ENCODE data around the gene ZNF492.
"Not testable (repeated sequence)": the region's sequence is repeated elsewhere in the genome, so short reads cannot be mapped to it uniquely, and the experiment has no call there.

Gene ZNF492

GRCh38 chr19:22617614-22618320 is 16.4 kb upstream of the ZNF492 start:
- DNase-seq: no peak

- no peak for DNase-seq
Observed at GRCh38 chr19:22619371-22619770, 14.8 kb upstream of the ZNF492 start.

DNA sequence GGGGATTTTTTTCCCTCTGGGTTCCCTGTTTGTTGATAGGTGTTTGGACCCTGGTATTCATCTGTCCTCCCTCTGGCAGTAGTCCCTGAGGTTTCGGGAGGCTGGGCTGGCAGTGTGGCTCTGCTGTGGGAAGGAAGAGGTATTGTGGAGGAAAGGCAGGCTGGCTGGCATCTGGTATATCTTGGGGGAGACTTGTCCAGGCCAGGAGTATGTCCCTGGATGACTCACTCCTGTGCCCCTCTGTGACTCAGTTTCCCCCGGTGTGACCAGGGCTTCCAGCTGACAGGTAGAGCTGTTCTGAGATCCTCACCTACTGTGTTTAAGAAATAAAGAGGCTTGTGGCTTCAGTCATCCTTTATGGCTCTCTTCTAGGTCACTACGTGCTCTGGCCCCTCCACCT is 14.2 kb upstream of the ZNF492 start:
- DNase-seq: no peak

- DNase-seq: no peak
Observed at GRCh38 chr19:22620401-22620800, 13.7 kb upstream of the ZNF492 start.

DNA sequence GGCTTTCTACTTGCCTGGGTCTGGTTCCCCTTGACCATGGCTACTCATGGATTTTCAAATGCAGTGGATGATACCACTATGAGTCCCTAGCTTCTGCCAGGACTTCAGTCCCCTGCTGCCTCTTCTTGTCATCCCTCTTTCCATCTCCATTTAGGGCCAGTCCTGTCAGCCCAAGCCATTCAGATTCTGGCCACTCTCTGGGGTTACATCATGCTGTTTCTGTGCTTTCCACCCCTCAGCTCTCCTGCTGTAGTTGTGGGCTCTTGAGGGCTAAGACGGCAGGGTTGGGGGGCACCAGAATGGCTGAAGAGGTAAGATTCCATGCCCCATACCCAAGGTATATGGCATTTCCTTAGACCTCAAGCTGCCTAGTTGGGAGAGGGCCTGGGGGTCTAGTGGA is 13.2 kb upstream of the ZNF492 start:
- no peak for DNase-seq

GRCh38 chr19:22622020-22622419 is 12.1 kb upstream of the ZNF492 start:
- DNase-seq: no peak

DNA sequence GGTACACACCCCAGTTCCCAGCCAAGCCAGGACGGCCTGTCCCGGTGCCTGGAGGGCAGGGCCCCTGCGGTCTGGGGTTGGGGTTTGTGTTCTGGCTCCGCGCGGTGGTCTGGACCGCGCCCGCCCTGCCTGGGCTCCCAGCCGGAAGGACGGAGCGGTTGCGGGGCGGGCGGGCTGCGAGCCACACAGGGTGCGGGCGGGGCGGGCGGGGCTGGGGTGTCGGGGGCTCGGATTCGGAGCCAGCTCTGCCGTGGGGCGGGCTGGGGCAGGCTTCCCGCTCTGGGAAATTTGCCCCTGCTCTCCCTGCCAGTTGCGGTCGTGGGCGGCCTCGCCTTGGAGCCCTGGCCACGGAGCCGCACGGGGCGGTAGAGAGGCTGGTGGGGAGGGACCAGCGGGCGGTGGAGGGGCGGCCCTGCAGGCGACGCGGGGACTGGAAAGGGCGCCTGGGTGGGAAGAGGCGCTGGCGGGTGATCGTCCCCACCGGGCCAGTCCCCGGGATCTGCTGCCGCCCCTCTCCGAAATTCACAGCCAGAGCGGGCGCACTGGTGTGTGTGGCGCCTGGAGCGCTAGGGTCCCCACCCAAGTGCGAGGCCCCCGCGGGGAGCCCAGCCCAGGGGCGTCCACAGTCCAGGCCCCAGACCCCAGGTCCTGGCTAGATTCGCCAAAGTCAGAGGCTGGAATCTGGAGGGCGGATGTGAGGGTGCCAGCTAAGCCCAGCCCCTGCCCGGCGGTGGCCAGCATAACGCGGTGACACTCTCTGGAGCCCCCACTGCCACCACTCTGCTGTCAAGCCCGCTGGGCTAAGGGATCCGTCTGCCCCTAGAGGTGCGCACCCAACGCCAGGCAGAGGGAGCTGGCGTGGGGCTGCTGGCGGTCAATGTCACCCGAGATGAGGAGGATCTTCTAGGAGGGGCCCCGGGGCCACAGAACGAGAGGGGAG is 11.0 kb upstream of the ZNF492 start:
- no peak for DNase-seq

GRCh38 chr19:22623841-22624221 is 10.3 kb upstream of the ZNF492 start:
- no peak for DNase-seq

DNA sequence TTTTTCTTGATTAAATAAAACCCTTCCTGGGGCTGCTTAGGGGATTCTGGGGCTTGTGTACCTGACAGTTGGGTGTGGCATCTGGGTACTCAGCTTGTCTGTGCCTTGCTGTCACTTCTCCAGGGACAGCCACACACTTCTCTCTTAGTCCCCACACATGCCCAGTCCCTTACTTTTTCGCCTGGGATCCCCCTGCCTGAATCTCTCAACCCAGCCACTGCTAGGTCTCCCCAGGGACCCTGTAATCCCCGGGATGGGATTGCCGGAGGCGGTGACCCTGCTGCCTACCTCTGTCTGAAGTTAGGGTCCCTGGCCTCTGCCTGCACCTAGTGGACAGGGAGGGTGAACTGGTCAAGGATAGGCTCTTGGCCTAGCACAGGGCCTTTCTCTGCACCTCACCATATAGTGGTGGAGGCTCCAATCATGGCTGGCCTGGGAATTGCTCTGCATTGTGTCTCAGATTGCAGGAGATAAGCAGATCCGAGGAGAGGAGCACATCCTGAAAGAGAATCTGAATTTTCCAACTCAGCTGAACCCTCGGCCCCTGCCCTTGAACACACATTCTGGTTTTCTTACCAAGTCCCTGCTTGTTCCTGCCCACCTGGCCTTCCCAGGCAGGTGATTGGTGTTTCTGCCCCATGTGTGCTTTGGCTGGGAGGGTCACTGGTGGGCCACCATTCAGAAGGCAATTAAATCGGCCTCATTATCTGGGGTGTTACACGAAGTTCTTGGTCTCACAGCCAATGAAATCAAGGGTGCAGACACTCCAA is 8.7 kb upstream of the ZNF492 start:
- DNase-seq: no peak

GRCh38 chr19:22627526-22627925 is 6.6 kb upstream of the ZNF492 start:
- no peak for DNase-seq

GRCh38 chr19:22628401-22628800 is 5.7 kb upstream of the ZNF492 start:
- DNase-seq: no peak

DNA sequence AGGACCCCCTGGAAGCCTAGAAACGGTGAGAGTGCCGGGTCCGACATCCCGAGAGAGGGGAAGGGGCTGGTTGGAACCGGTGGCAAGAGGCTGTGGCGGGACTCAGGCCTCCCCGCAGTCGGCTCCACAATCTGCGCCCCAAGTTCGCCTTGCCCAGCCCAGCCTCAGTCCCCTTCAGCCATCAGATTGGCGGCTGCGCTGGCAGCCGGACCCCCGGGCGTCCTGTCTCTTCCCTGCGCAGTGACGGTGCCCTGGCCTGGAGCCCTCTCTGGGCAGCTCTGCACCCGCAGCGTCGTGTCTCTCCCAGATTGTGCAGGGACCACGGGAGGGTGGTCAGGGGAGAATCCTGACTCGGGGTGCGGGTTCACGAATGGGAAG is 315 bp downstream of the ZNF492 start:
- no peak for DNase-seq

DNA sequence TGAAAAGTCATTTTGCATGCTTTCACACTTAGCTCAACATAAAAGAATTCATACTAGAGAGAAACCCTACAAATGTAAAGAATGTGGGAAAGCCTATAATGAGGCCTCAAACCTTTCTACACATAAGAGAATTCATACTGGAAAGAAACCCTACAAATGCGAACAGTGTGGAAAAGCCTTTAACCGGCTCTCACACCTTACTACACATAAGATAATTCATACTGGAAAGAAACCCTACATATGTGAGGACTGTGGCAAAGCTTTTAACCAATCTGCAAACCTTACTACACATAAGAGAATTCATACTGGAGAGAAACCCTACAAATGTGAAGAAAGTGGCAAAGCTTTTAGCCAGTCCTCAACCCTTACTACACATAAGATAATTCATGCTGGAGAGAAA is 51.4 kb downstream of the ZNF492 start:
- not testable (repeated sequence) for DNase-seq

- DNase-seq: not testable (repeated sequence)
Observed at GRCh38 chr19:22702661-22703060, 68.5 kb downstream of the ZNF492 start.

GRCh38 chr19:22703096-22703495 is 69.0 kb downstream of the ZNF492 start:
- not testable (repeated sequence) for DNase-seq

DNA sequence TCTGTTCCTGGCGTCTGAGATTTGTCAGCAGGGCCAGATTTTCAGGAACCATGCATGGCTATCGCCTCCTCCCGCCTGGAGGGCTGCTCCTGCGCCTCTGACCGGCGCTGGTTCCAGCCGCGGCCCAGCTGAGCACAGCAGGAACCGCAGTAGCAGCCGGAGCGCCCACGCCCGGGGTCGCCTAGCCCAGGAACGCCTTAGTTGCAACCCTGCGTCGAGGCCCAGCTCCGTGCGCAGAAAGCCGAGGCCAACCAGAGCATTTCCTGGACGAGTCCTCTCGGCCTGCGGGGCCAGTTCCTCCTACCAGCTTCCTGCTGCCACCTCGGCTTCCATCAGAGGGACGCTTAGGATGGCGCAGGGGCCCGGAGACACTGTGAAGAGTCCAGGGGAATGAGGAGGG is 74.9 kb downstream of the ZNF492 start:
- no peak for DNase-seq

Data from NCI-H69 (cell line).